Activated T-helper 9 cell treated with anti-CD3 and anti-CD28 coated beads, Interleukin-2, amount 50 U/mL, for 16 hours (primary cell): ENCODE data around the gene C5orf58.
A peak's percentile ranks its signal among the peaks of the same experiment; 100 is the strongest.

Experiments used
- DNase-seq: peaks from one replicate; pipeline ENCODE4 v3.0.0-alpha.2; 2020; ENCODE audit warnings: low read depth

Gene C5orf58, protein sequence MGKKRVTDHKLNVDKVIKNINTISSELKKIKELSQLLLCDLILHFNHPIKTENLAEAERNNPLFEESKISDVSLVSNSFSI

DNA sequence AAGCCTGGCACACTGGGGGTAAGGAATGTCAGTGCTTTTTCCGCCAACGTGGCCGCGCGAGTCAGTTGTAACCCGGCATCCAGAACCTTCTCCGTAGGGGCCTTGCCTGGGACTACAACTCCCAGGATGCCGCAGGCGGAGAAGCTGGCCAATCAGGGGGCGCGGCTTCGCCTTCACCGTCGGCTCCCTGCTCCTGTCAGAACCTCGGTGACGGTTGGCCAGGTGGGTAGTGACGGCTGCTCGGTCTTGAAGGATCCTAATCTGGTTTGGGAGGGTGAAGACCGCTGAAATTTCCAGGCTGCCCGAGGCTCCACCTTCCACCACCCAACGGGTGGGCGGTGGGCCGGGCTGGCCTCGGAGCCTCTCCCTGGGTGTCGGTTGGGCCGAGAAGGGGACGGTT, at the start of gene C5orf58:
Gene C5orf58, plus strand, starts transcription at position 200 of the 400 bp plus-strand sequence. CDS start 1,992 bp downstream, outside the sequence.
- no peak for DNase-seq

DNA sequence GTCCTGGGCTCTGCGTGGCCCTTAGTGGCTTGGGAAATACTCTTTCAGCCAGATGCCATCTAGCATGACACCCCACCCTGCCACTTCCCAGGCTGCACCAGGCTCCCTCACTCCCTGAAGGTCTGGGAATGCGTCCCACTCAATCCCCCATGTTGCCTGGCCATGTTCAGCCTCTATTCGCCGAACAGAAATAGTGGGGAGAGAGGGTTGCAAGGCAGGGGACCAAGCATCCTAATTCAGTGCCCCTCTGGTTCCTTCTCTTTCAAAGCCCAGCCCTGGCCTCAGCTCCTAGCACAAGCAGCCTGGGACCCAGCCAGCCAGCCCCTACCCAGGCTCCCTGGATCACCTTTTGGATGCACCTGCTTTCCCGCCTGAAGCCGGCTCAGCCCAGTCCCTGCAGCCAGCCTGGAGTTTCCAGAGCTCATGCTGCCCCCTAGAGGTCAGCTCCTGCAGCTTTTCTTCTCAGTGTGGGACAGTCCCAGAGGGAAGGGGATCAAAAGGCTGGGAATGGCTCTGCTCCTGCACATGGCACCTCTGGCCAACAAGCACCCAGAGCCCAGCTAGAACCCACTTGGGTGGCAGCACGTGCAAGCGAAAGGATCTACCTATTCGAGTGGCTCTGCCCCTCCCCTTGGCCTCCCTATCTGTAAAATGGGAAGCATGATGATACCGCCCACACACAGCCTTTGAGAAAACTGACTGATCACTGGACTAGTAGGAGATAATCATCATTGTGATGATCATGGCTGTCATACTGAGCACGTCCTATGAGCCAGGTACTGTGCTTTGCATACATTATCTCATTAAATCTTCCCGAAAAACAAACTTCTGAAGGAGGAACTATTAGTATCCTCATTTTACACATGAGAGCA, 48.7 kb upstream of the C5orf58 start:
- peak; percentile 4 for DNase-seq

DNA sequence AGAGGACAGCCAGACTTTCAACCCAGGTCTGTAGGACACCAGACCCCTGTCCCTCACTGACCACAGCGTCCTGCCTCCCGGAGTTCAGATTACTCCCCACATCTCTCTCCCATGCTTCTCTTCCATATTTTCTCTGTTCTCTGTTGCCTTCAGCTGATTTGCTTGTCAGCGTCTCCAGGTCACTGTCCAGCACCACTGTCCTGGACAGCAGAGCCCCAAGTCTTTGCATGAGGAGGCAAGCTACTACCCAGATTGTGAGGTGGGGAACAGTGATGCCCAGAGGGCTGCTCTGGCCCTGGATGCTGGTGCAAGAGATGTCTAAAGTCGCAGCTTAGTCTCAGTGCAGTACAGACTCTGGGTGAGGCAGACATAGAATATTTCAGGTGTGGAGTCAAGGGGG, 48.0 kb upstream of the C5orf58 start:
- no peak for DNase-seq

DNA sequence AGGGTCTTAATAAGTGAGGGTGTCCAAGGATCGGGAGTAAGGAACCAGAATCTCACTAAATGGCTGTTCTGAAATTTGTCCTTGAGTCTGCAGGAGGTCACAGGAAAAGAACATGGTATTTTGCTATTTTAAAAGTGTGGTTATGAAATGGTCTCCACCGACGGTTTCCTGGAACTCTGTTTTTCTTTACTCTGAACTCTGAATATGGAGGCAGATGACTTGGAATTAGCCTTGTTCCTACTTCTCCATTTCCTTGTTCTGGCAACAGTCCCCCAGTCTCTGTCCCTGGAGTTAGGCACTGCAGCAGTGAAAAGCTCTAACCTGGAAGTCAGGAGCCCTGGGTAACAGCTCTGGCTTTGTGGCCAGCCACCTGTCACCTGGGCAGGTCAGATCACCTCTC, 46.6 kb upstream of the C5orf58 start:
- DNase-seq: no peak

DNA sequence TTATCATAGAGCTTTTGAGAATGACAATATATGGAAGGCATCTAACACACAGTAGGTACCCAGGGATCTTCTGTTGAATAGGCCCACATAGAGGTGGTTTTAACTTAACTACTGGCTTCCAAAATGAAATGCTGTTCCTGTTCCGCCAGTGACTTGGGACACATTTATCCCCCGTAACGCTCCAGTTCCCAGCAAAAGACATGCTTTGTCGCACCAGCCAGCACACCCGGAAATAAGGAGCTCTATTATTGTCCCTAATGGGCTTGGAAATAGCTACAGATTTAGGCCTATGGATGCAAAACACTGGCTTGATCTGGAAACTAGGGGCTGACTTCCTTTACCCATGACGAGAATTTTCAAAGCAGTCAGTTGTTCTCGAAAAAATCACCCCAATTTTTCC, 45.9 kb upstream of the C5orf58 start:
- no peak for DNase-seq

DNA sequence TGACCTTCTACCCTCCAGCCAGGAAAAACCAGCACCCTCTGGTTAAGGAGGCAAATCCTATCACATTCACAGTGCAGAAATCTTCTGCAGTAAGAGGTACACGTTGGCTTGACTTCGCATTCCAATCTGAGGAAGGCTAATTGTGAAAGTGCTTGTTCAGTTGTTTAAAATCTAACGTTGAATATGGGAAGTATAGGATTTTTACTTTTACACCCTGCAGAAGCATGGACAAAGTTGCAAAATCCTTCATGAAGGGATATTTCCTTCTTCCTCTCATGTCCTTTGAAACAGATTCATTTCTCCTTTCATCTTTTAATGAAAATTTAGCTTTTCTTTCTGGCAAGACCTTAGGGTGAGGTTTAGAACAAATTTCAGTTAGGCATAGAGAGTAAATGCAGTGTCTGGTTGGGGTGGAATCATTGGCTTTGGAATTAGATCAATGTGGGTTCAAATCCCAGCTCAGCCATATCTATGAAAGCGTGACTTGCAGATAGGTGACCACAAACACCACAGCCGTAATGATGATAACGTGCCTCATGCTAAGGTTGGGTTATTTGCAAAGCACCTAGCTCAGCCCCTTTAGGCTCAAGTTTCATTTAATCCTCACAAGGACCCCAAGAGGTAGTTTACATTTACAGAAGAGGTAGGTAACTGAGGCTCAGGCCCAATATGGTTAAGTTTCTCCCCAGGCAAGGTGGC, 42.2 kb upstream of the C5orf58 start:
- DNase-seq: no peak

DNA sequence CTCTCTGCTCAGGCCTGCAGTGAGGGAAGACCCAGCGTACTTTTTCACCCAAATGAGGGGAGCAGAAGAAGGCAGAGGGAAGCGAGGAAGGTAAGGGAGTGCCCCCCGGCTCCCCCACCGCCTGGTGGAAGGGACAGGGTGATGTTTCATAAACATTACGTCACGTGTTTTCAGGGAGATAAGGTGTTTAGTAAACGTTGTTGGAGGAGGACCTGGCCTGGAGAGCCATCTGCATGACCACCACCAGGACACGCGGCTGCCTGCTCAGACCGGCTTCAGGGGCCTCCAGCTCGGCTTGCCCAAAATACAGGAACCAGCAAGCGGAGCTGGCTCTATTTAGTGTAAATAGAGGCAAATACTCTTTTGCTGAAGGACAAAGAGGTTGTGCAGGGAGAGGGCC, 40.0 kb upstream of the C5orf58 start:
- no peak for DNase-seq

DNA sequence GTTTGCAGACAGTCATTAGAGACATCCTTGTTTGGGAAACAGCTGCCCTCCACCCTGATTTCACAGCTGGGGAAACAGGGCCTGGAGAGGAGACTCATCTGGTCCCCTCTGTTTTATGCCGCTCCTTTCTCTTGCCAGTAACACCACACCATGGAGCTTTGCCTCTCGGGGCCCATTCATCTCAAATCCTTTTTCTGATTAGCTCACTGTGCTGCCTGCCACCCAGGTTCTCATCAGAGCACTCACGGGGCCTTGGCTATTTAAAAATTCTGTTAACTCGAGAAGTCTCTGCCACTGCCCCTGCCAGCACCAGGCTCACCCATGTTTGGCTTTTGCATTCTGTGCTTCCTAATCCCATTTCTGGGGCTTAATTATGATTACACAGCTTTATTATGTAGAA, 36.8 kb upstream of the C5orf58 start:
- DNase-seq: no peak

DNA sequence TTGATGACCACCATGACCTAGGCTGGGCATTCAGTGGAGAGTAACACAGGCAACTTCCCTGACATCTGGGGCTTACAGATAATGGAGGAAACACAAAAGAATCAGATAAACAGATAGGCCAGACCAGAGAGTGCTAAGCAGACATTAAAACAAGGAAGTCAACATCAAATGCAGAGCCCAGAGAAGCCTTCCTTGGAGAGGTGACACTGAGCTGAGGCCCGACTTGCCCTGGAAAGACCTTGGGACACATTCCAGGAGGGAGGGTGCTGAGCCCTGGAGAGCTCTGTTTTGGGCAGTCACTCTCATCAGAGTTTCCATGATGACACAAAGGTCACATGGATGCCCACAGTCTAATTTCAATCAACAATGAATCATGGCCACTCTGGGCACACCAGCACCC, 31.9 kb upstream of the C5orf58 start:
- no peak for DNase-seq

DNA sequence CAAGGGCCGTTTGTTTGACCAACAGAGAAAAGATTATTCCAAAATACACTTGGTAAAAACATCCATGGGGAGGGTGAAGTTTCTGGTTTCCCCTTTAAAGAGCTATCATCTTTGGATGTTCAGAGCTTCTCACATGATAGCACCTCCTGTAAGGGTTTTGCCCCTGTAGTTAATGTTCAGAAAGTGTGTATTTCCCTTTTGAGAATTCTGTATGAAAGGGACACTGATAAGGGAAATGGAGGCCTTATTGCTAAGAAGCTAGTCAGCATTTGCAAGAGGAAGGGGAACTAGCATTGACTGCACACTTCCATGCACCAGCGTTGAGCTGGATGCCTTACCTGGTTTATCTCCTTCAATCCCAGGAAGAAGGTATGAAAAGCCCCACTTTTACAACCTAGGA, 31.5 kb upstream of the C5orf58 start:
- DNase-seq: no peak

DNA sequence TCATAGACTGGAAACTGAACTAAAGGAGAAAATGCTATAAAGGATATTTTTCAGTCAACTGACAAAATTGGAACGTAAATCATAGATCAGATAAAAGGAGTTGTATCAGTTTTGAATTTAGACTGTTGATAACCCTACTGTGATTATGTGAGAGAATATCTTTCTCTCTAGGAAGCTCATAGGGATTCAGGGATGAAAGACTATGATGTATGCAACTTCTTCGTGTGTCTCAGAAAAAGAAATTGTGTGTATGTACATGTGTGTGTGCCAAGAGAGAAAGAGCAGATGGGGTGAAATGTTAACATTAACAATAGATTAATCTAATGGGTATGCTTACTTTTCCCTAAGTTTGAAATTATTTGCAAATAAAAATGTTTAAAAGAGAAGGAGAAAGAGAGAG, 30.7 kb upstream of the C5orf58 start:
- DNase-seq: no peak

DNA sequence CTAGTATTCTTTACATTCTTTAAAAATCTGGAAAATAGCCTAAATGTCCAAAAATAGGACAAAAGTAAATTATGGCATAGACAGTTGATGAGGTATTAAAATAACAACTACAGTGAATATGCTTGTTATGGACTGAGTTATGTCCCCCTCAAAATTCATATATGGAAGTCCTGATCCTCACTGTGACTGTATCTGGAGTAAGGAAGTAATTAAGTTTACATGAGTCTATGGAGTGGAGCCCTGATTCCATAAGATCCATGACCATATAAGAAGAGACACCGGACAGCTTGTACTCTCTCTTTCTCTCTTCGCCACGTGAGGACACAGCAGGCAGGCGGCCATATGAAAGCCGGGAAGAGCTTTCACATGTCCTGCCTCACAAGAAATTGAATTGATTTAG, 28.6 kb upstream of the C5orf58 start:
- no peak for DNase-seq

DNA sequence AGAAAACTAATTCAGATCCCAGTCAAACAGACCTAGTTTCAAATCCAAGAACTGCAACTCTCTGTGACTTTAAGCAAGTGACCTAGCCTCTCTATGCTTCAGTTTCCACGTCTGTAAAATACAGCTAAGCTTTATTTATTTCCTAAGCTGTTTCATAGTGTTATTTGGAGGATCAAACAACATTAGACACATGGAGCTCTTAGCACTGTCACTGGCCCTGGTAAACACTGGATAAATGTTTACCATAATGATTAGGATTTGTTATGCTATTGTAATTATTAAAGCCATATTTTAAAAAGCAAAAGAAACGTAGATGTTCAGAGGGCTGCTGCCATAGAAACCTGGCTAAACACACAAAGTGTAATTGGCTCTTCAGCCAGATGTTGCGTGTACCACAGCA, 26.6 kb upstream of the C5orf58 start:
- no peak for DNase-seq

DNA sequence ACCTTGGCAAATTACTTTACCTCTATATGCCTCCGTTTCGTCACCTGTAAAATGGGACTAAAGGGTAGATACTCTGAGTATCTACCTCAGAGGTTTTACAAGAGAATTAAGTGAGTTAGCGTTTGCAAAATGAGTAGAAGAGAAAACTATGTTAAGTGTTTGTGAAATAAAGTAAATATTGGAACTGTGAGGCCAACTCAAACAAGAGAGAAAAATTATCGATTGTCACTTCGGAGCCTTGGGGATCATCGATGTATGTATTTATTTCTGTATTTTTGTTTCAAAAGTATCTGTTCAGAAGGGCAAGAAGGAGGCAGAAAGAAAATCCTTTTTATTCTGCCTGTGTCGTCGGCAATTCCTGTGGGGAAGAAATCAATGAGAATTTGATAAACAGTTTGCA, 25.8 kb upstream of the C5orf58 start:
- DNase-seq: no peak

DNA sequence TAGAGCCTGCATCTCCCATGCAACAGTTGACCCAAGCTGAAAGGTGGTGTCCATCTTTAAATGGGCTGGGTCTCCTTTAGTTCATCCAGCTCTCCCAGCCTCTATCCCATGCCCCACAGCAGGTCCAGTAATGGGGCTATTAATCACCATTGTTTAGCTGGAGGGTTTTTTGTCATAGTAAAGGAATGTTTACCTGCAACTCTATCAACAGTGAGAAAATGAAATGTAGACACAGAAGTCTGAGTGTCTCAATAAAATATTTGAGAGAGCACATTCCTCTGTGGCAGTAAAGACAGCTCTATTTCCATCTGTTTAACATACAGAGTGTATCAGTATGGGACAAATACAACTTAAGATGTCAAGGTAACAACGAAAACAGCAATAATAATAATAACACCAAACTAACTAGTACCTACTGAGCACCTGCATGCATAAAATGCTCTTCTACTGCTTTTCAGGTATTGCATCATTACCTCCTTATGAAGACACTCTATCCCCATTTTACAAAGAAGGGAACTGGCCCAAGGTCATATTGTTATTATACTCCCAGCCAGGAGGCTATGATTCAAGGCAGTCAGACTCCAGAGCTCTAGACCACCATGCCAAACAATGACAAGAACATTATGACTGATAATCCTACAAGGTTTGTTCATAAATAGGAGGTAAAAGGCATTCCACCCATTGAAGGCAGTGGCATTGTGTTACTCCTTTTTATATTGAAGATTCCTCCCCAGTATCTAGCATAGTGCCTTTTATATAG, 21.0 kb upstream of the C5orf58 start:
- DNase-seq: no peak

DNA sequence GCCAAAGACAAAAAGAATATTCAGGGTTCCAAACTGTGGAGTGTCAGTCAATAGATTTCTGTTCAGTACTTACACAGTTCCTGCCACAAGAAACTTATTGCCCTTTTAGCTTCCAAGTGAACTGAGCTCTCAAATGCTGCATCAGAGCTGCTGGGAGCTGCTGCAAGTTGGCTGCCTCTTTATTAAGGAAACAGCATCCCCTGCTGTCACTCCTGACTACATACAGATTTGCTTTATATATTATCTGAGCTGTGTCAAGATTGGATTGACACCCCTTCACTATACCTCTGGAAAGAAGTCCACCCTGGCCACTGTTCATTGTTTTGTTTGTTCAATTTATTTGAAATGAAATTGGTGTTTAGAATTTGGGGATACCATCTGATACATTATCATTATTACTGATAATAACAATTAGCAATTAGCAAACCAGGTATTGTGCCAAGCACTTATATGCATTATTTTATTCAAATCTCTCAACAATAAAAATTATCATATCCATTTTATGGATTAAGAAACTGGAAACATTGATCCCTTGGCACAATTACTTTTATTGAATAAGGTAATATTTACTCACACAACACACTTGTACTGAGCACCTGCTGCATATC, 16.4 kb upstream of the C5orf58 start:
- DNase-seq: no peak

DNA sequence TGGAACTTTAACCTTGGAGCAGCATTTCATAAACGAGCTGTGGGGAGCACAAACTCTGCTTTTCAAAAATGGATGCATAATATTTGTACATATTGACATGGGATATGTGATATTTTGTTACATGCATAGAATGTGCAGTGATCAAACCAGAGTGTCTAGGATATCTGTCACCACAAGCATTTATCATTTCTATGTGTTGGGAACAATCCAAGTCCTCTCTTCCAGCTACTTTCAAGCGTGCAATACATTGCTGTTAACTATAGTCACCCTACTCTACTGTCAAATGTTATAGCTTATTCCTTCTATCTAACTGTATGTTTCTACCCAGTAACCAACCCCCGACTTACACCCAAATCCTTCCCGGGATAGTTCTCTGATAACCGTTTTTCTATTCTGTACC, 15.0 kb upstream of the C5orf58 start:
- DNase-seq: no peak

DNA sequence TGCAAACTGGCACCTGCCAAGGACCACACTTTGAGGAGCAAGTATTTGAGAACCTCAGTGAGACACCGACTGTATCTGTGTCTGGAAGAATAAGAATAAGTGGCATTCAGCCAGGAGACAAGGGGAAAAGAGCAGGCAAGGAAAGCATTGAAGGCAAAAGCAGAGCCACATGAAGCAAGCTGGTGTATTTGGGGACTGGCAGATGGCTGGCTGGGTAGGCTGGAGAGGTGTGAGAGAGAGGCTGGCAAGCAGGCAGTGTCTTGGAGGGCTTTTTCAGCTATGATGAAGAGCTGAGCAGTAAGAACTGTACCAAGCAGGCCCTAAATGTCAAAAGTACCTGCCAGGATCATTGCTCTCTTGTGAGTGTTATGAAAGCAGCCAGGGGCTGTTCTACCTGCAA, 14.1 kb upstream of the C5orf58 start:
- DNase-seq: no peak

DNA sequence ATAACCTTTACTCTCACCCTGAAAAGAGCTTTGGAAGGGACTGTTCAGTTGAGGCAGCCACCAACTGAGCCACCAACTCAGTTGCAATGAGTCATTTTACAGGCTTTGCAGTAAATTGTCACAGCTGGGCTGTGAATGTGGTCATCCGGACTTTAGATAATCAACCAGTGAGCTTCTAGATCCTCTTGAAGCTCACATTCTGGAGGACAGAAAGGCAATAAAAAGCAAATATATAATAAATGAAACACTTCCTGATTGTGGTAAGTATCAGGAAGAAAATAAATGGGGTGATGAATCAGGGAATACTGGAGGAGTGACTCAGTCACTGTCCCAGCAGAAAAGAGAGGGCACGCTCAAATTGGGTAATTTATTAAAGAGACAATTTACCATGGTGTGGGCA, 13.2 kb upstream of the C5orf58 start:
- no peak for DNase-seq

DNA sequence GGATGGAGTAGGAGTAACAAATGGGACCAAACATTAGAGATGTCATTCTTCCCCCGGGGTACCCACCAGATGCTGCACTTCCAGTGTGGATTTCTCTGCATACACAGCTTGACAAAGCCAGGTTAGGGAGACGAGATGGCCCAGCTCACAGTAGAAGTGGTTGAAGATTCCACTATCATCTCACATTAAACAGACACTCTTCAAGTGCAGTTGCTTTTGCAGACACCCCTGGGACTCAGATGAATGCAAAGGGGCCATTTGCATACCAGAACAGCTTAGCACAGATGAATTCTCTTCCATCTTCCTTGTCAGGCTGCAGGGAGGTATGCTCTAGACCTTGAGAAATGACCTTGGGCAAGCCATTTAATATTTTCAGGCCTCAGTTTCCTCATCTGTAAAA, 12.6 kb upstream of the C5orf58 start:
- no peak for DNase-seq

DNA sequence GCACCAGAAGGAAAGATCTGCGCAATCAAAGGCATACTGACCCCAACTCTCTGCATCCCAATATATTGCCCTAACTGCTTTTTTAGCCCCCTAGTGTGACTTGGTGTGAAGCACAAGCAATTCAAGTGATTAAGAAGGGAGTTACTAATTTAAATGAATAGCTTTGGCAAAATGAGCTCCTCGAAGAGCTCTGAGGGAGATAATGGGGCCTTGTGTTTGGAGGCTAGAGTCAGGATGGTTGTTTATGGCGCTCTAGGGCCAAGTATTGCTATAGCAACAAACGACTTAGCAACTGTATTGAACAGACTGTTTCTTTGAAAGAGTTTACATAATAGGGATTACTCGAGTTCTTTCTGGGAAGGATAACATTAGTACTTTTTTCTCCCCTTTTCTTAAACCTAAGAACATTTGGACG, 11.5 kb upstream of the C5orf58 start:
- no peak for DNase-seq

DNA sequence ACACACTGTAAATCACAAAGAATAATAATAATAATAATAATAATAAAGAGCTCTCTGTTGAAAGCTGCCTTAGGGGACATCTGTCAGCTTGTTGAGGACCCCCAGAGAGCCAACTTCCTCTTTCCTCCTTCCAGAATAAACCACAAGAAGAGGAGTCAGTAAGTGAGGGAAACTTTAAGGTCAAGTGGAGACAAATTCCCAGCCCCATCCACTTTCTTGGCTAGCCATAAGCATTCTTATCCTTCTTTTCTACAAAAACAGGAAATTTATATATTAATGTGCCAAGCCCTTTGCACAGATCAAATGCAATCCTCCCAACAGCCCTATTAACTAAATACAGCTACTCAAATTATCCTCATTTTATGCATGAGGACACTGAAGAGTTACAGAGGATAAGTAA, 9.4 kb upstream of the C5orf58 start:
- DNase-seq: no peak
